G401 (cell line): Measurements from ENCODE around the gene AGBL4. TPM values are rescaled to one million over a fixed set of nuclear protein-coding genes. Genes with fewer than 3 reads are reported as not detected.

Source experiments
- DNase-seq: peaks from one replicate; pipeline ENCODE4 v3.0.0-alpha.2; 2015; ENCODE audit warnings: low spot score
- in situ Hi-C: cut with HindIII; loops from 2 replicates; pipeline ENCODE4 v1.10.0; 2016; ENCODE audit warnings: low sequenced_read_pairs, mixed read lengths
- total RNA-seq: library from RNA; depleted of rRNA; stranded (reverse); fragments of >200 nt; shearing (Covaris generic); gene quantifications from 2 replicates; pipeline ENCODE4 v1.2.3, GENCODE V29; 2014

The AGBL4 gene
- total RNA-seq, 1 experiment from 2014 or later, result not detected

DNA sequence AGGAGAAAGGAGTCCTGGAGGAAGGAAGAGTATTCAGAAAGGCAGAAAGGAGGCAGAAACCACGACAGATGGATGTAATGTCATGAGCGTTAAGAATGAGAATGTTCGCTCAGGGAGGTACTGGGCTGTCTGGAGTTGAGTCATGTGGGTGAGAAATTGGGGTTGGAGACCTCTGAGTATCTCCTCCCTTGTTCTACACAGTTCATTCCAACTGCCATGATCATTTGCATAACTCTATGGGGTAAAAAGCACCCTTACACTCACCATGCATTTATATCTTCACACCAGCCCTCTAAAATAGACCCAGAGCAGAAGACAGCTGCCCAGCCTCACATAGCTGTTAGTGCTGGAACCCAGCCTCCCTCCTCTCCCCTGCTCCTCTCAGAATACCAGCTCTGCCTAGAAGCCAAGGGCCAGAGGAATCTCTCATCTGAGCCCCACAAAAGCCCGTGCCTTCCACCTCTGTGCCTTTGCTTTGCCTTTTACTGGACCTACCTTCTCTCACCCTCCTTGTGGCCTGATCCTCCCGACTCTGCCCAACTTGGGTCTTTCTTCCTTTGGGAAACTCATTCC lies 1332.2 kb downstream of the AGBL4 start:
- in situ Hi-C loops, result no loop called here
- no peak for DNase-seq

DNA sequence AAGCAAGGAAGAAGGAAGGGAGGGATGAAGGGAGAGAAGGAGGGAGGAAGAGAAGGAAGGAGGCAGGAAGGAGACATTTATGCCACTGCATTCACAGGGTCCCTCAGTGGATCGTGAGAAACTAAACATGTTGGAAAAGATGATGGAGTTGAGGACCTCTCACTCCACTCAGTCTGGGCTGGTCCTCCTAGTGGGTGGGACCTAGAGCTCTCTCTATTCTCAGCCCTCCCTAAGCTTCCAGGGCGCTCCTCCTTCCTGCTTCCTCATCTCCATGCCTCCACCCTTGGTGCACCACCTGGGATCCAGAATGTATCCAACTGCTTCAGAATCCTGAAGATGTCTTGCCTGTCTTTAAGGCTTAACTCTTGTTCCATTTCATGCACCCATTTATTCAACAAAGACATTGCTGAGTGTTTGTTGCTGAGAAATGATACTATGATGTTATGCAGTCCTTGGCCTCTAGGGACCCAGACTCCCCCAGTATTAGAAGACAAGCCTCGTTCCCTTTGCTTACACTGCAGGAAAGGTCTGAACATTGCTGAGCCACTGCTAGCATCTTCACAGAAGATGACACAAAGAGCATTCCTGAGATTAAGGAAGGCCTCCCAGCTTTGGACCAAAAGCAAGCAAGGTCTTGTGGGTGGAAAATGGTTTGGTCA lies 1335.5 kb downstream of the AGBL4 start:
- DNase-seq, result no peak
- in situ Hi-C loops, result no loop called here

DNA sequence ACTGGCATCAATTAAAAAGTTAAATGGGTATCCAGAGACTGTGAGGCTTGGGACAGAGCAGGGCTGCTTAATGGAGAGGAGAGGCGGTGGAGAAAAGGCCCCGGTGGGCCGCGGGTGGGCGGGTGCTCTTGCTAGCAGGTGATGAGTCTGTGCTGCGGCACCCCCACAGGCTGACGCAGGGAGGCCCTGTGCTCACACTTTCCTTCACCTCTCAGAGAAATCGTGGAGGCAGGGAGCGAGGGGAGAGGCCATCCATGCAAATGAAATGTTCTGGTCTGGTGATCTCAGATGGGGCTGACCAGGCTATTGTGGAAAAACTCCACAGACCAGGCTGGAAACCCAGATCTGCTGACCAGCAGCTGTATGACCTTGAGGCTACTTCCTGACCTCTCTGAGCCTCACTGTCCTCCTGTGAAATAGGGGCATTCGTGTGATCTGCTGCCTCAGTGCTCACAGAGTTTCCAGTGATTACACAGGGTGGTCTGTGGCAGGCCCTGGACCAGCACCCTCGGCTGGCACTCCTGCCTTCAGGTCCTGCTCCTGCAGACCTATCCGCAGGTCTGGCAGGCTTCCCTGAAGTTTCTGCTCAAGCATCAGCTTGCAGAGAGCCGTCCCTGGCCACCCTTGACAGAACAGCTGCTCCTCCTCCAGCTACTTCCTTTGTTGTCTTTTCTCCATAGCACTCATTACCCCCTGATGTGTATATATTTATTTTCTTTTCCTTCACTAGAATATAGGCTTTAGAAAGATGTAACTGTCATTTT lies 1336.3 kb downstream of the AGBL4 start:
- in situ Hi-C loops, result no loop called here
- no peak for DNase-seq

DNA sequence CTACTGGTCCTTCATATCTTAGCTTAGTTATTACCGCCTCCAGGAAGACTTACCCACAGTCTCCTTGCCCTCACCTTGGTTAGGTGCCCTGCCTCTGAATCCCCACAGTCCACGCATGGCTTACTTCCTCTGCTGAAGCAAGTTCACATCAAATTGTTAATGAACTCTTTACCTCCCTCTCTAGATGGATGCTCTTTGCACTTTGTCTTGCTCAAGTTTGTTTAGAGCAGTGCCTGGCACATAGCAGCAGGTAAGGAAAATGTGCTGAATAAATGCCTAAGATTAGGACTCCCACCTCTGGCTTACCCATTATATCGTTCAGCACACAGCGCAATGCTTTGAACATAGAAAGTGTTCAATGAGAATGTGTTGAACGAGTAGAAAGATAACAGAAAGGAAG lies 1337.6 kb downstream of the AGBL4 start:
- no peak for DNase-seq
- in situ Hi-C loops, result no loop called here

DNA sequence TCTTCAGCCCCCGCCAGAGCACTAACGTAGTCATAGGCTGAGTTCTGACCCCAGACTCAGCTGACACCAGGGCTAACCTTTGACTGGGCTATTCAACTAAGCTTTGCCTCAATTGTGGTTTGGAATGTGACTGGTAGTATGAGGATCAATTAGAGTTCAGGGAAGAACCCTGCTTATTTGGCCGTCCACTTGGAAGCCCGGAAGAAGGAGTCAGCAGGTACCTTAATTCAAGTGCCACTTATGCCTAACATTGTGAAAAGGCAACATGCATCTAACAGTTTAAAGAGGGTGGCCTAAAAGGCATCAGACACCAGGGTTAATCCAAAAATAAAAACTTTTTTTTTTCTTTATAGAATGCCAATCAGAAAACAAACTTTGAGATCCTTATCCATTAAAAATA lies 1339.4 kb downstream of the AGBL4 start:
- in situ Hi-C loops, result no loop called here
- DNase-seq, result no peak

DNA sequence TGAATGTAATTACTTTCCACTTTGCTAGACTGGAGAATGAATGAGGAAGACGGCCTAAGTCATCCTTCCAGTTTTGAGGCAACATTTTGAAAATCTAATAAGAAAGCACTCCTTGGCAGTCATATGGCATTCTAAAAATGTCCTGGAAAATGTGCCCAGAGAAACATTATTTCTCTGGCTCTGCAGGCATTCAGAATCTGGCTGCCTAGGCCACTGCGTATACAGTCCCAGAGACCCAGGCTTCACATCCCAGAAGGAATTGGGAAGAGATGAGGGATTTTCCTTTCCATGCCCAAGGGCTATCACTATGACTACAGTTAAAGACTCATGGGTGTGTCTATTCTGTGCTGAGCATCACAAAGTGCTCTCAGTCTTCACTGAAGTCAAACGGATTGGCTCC lies 1339.9 kb downstream of the AGBL4 start:
- DNase-seq, result no peak
- in situ Hi-C loops, result no loop called here

DNA sequence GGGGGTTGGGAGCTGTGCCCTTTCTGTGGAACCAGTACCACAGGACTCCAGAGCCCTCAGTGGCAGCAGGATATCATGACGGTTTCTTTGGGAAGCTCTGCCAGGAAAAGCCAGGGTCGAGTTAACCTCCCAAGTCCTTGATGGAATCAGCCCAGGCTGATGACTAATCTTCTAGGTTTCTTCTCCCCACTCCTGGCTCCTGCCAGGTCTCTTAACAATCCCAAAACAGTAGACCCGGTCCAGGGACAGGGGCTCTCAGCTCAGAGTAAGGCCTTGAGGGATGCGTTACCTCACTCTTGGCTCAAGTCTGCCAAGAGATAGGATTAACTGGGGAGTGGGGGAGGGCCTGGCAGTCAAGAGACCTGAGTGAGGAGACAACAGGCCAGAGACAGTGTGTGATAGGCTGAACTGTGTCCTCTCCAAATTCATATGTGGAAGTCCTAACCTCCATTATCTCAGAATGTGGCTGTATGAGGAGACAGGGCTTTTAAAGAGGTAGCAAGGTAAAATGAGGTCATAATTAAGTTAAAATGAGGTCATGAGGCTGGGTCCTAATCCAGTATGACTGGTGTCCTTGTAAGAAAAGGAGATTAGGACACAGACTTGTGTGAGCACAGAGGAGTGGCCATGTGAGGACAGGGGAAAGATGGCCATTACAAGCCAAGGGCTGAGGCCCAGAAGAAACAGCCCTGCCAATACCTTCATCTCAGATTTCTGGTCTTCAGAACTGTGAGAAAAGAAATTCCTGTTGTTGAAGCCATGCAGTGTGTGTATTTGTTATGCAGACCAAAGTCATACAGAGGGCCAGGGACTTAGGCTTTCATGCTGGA lies 1342.1 kb downstream of the AGBL4 start:
- no peak for DNase-seq
- in situ Hi-C loops, result no loop called here

DNA sequence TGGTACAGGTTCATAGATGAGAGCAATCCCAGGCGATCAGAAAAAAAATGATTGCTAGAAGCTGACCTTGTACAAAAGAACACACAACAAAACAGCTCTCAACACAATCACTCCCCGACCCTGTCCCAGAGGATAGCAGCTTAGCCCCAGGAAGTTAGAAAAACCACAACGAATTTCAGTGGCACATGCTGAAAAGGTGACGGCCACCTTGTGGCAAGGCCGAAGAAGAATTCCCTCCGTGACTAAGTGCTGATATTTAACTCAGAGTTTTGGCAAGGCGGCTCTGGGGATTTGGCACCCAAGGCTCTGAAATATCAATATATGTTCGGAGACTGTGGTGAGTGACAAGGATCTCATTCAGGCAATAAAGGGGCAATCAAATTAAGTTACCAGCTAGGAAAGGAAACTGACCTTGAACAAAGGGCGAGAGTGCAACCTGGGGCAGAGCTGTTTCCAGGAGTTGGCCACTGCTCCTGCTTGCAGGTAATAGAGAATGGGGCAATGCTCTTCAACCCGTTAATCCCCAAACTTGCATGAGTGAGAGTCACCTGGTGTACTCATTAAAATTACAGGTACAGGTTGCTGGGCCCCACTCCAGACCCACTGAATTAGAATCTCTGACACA lies 1343.2 kb downstream of the AGBL4 start:
- in situ Hi-C loops, result no loop called here
- DNase-seq, result no peak

DNA sequence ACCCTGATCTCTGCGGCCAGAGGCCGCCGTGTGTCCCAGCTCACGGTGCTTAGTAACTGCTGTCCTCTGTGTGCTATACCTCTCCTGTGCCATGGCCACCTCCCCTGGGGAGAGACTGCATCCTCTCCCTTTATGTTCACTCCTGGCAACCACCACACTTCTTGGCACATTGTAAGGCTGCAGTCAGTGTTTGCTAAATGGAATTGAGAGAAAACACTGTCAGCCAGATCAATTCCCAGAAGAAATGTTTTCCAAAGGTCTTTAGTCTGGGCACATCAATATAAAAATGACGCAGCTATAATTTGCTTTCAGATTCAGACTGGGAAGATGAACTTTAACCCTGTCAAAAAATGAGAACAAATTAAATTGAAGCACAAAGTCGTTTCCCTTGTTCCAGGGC lies 1343.9 kb downstream of the AGBL4 start:
- no peak for DNase-seq
- in situ Hi-C loops, result no loop called here

DNA sequence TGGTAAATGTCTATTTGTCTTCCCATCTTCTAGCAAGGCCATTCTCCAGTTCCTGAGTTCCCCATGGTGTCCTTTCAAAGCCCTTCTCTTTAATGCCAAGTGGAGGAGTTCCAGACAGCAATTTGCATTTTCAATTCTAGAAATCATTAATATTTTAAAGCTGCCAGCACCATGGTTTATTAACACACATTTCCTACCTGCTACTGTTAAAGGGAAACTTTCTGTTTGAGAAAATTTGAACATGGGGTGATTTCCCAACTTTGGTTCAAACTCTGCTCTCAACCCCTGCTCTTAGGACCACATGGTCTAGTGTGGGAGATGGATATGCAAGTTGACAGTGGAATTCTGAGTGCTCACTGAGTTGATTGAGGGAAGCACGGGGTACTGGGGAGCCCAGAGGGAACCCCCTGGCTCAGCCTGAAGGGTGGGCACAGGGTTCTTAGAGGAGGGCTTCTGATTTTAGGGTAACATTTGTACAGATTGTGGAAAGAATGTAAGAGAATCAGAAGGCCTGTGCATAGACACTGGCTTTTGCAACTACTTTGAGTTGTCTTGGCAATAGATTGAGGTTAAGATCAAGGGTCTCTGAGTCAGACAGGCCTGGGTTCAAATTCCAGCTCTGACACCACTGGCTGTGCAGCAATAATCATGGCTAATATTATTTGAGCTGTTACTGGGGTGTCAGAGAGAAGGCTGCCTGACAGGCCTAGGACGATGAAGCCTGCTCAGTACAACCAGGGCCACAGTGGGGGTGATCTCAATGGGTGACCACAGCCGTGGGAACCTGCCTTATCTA lies 1344.8 kb downstream of the AGBL4 start:
- in situ Hi-C loops, result no loop called here
- DNase-seq, result no peak

DNA sequence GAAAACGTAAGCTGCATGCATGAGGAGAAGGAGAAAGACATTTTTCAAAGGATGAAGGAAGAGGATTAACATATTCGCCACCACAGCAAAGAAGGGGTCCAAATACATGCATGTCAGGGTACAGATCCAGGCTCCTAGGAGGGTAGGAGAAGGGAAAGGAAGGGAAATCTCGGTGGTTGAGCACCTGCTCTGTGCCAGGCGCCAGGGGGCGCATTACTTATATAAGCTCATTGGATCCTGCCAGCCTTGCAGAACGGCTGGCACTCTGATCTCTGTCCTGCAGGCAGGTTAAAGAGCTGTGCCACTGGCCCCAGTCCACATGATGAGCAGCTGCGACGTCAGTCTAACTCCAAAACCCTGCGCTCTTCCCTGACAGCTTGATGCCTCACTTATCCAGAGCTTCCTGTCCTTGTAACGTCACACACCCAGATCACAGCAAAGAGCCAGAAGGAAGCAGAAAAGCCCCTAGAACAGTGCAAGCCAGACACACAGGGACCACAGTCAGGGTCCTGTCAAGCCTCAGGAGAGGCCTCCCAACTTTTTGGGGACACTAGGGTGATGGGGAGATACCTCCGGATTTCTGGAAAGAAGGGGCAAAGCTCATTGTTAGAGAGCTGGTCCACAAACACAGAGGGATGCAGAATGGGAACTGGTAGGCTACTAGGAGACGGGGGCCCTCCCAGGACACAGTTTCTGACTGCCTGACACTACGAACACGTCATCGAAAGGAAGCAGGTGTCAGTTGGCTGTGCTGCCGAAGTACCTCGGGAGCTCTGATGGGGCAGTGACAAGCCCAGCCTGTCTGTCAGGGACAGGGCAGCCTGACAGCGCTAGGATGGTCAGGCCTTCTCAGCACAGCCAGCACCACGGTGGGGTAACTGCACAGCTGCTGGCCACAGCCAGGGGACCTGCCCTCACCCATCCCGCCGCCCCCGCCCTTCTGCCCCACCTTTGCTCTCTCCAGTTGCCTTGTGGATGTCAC lies 1346.2 kb downstream of the AGBL4 start:
- in situ Hi-C loops, result no loop called here
- peak; percentile 64 for DNase-seq

DNA sequence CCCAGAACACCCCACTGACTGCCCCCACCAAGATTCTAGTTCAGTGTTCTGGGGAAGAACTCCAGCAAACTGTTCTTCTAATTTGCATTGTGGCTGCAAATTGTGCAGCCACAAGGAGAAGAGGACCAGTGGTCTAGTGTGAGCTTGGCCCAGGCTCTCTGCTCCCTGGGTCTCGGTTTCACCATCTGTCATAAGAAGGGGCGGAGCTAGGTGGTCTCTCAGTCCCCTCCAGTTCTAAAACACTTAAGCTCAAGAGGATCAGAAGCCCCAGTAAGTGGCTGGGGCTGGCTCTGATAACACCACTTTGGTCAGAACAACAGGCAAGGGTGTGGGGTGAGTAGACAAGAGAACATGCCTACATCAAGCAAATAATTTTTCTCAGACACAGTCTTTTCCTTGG lies 1346.9 kb downstream of the AGBL4 start:
- no peak for DNase-seq
- in situ Hi-C loops, result no loop called here

DNA sequence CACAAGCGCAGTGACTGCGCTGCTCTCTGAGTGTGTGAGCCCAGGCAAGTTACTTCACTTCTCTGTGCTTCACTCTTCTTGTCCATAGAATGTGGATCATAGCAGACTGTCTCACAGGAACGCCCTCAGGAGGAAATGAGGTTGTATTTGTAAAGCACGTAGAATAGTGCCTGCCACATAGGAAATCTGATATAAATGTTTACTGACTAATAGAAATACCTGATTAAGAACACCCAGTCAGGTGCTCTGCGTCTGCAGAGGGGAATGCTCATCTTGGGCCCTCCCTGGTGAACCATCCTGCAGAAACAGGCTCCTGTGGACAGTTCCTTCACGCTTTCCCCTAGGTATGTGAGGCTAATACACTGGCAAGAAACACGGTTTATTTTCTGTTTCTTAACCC lies 1347.4 kb downstream of the AGBL4 start:
- DNase-seq, result no peak
- in situ Hi-C loops, result no loop called here

DNA sequence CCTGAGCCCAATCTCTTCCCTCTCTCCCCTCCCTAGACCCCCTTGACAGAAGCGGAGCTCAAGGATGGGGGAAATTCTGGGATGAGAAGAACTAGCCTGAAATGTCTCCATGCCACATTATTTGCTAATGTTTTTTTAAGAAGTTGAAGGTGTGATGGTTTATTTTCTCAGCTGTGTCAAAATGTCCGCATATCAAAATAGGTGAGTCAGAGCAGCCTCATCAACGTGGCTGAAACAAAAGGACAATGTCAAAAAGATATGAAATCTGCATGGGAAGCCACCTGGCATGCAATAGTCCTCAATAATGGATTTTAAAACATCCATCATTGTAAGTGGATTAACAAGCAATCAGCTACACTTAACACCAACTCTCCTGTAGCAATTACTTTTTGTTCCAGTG lies 1348.5 kb downstream of the AGBL4 start:
- in situ Hi-C loops, result no loop called here
- no peak for DNase-seq

DNA sequence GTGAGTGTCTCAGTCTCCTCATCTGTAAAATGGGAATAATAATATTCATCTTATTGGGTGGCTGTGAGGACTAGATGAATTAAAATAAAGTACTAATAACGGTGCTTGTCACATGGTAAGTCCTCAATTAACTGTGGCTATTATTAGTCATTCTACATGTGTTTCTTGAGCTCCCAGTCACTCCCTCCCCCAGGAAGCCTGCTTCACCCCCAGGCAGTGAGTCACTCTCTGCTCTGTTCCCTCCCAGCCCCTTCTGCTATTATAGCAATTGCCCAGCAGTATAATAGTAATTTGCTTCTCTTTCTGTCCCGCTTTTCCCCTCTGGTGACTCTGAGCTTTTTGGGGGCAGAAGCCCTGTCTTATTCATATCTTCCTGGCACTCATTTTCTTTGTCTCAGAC lies 1349.1 kb downstream of the AGBL4 start:
- in situ Hi-C loops, result no loop called here
- no peak for DNase-seq

DNA sequence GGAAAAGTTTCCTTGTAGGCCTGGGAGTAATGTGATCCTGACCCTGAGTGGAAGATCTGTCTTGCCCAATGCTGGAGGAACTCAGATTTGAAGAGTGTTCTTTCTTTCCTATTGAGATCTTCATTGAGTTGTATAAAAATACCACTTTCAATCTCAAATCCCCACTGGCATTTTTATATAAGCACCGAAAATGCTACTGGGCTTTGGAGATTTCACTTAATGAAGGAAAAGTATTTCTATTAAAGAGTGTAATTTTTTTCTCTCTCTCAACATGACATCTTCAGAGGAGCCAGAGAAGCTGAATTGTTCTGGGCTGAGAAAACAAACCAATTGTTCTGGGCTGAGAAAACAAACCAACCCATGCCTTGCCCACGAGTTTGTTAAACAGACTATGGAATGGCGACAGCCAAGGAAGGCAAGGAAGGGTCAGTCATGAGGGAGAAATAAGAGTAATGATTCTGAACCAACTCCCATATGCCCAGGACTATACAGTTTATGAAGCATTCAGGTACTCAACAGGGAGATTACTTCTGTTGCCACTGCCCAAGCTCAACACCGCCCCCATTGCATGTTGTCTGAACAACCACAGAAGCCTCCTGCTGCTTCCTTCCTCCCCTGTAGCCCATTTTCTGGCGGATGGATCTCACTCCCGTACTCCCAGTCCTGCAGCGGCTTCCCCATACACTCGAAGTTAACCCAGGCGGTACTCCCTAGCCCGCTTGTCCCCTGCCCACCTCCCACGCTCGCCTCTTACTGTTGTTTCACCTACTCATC lies 1350.2 kb downstream of the AGBL4 start:
- in situ Hi-C loops, result no loop called here
- DNase-seq, result no peak

DNA sequence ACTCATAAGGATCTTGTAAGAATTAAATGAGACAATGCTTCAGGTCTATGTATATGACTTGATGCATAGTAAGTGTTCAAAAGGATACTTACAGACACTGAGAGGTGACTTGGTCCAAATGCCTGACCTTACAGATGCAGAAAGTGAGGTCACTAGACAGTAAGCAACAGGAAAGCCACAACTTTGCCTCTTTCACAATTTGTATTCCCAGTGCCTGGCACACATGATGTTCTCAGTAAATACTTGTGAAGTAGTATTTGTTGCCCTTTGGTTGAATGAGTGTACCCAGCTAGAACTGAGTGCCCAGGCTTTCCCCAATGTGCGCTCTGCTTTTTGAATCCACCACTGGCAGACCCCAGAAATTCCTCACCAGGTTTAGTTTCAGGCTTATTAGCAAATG lies 1352.2 kb downstream of the AGBL4 start:
- DNase-seq, result no peak
- in situ Hi-C loops, result no loop called here
